Liver (tissue), 9 donors: ENCODE results near the gene MYRFL. TPM values are rescaled to one million over a fixed set of nuclear protein-coding genes. Genes with fewer than 3 reads are reported as not detected.

Source experiments
- DNase-seq: peaks from one replicate; pipeline ENCODE4 v3.0.0-alpha.2; 2017; ENCODE audit warnings: low spot score
- H3K27ac ChIP-seq, 2 donors: one replicate each; pipeline ENCODE4 v1.7.0; 2013; ENCODE audit warnings: inconsistent platforms in 2 of 2, low read length in 2 of 2, control low read depth in 1 of 2, low read depth in 1 of 2, mild to moderate bottlenecking in 1 of 2
- H3K27me3 ChIP-seq, 4 donors: one replicate each; pipeline versions ENCODE4 v1.6.1 to v1.7.0; 2013; ENCODE audit warnings: low read length in 3 of 4, inconsistent platforms in 1 of 4, mild to moderate bottlenecking in 1 of 4, moderate library complexity in 1 of 4; ENCODE audit not compliant: control insufficient read depth in 4 of 4, insufficient read depth in 4 of 4
- H3K36me3 ChIP-seq, 4 donors: one replicate each; pipeline versions ENCODE4 v1.6.1 to v1.7.0; 2013; ENCODE audit warnings: low read length in 3 of 4, mild to moderate bottlenecking in 3 of 4, low read depth in 1 of 4, moderate library complexity in 1 of 4; ENCODE audit not compliant: control insufficient read depth in 4 of 4, insufficient read depth in 3 of 4
- H3K4me1 ChIP-seq, 4 donors: one replicate each; pipeline versions ENCODE4 v1.6.1 to v1.7.0; 2013; ENCODE audit warnings: low read length in 3 of 4, mild to moderate bottlenecking in 3 of 4, moderate library complexity in 1 of 4; ENCODE audit not compliant: control insufficient read depth in 4 of 4, insufficient read depth in 4 of 4
- H3K4me3 ChIP-seq, 3 donors: one replicate each; pipeline versions ENCODE4 v1.6.1 to v1.7.0; 2013; ENCODE audit warnings: low read length in 3 of 3, control low read depth in 1 of 3, low read depth in 1 of 3, mild to moderate bottlenecking in 1 of 3
- H3K9ac ChIP-seq, 2 donors: one replicate each; pipeline ENCODE4 v1.7.0; 2013; ENCODE audit warnings: low read length in 2 of 2, mild to moderate bottlenecking in 2 of 2, moderate library complexity in 2 of 2, control low read depth in 1 of 2, low read depth in 1 of 2
- H3K9me3 ChIP-seq, 4 donors: one replicate each; pipeline versions ENCODE4 v1.6.1 to v1.7.0; 2013; ENCODE audit warnings: low read length in 3 of 4; ENCODE audit not compliant: control insufficient read depth in 4 of 4
- EGR1 ChIP-seq, 2 donors: IDR thresholded peaks; 2 replicates each; pipeline ENCODE4 v1.6.1; 2016 to 2018; ENCODE audit warnings: antibody characterized with exemption in 2 of 2, low read depth in 2 of 2
- FOXA1 ChIP-seq: IDR thresholded peaks from 2 replicates; pipeline ENCODE4 v1.6.1; 2016; ENCODE audit warnings: antibody characterized with exemption
- FOXA2 ChIP-seq: IDR thresholded peaks from 2 replicates; pipeline ENCODE4 v1.6.1; 2016; ENCODE audit warnings: antibody characterized with exemption
- GABPA ChIP-seq, 2 donors: IDR thresholded peaks in 1 of 2; conservative IDR thresholded peaks in 1 of 2; 2 replicates each; pipeline ENCODE4 v1.6.1; 2016; ENCODE audit warnings: antibody characterized with exemption in 2 of 2, mild to moderate bottlenecking in 1 of 2, moderate library complexity in 1 of 2
- HNF4A ChIP-seq, 2 donors: conservative IDR thresholded peaks; 2 replicates each; pipeline ENCODE4 v1.6.1; 2016; ENCODE audit warnings: antibody characterized with exemption in 2 of 2, mild to moderate bottlenecking in 2 of 2
- HNF4G ChIP-seq: IDR thresholded peaks from 2 replicates; pipeline ENCODE4 v1.6.1; 2016; ENCODE audit warnings: antibody characterized with exemption
- JUND ChIP-seq, 2 donors: IDR thresholded peaks; 2 replicates each; pipeline ENCODE4 v1.6.1; 2016; ENCODE audit warnings: antibody characterized with exemption in 2 of 2
- NR2F2 ChIP-seq: IDR thresholded peaks from 2 replicates; pipeline ENCODE4 v1.6.1; 2016; ENCODE audit warnings: antibody characterized with exemption
- RAD21 ChIP-seq, 2 donors: IDR thresholded peaks; 2 replicates each; pipeline ENCODE4 v1.6.1; 2016; ENCODE audit warnings: antibody characterized with exemption in 2 of 2, mild to moderate bottlenecking in 2 of 2
- RXRA ChIP-seq, 2 donors: IDR thresholded peaks; 2 replicates each; pipeline ENCODE4 v1.6.1; 2017 to 2018; ENCODE audit warnings: antibody characterized with exemption in 2 of 2, mild to moderate bottlenecking in 1 of 2
- SP1 ChIP-seq: IDR thresholded peaks from 2 replicates; pipeline ENCODE4 v1.6.1; 2018; ENCODE audit warnings: antibody characterized with exemption, mild to moderate bottlenecking
- TAF1 ChIP-seq: conservative IDR thresholded peaks from 2 replicates; pipeline ENCODE4 v1.6.1; 2016; ENCODE audit warnings: antibody characterized with exemption, mild to moderate bottlenecking
- YY1 ChIP-seq: IDR thresholded peaks from 2 replicates; pipeline ENCODE4 v1.6.1; 2016; ENCODE audit warnings: antibody characterized with exemption, mild to moderate bottlenecking
- WGBS: extraction: QIAGEN DNeasy Blood & Tissue Kit; methylation state at CpG from one replicate; pipeline ENCODE4 v1.1.7; 2013; 5-methylcytosine and 5-hydroxymethylcytosine counted together
- polyA plus RNA-seq, 2 donors: library from polyadenylated mRNA; stranded (reverse) in 1 of 2; unstranded in 1 of 2; fragments of 200-250 nt in 1 of 2; fragments of >200 nt in 1 of 2; fragmentation: Nextera tagmentation in 1 of 2; extraction: Ambion mirVana in 1 of 2; gene quantifications; one replicate each; pipeline versions ENCODE4 v1.2.1 to v1.2.3, GENCODE V29; 2013 to 2015
- total RNA-seq, 2 donors: library from RNA; depleted of rRNA; stranded (reverse); fragments of >200 nt; gene quantifications; one replicate each; pipeline ENCODE4 v1.2.3, GENCODE V29; 2014
- TF ChIP-seq, protein P1 (sequence below): IDR thresholded peaks from 2 replicates; pipeline ENCODE4 v1.6.1; 2016; ENCODE audit warnings: antibody characterized with exemption
- TF ChIP-seq, protein P2 (sequence below): fragments of 150-350 bp; IDR thresholded peaks from 2 replicates; pipeline ENCODE4 v1.5.1; 2017; ENCODE audit warnings: improper control_type of control experiment, low read depth, low read length; ENCODE audit not compliant: missing input control
- TF ChIP-seq, protein P3 (sequence below): IDR thresholded peaks from 2 replicates; pipeline ENCODE4 v1.6.1; 2016; ENCODE audit warnings: antibody characterized with exemption, mild to moderate bottlenecking
- TF ChIP-seq, protein P4 (sequence below): IDR thresholded peaks from 2 replicates; pipeline ENCODE4 v1.6.1; 2016; ENCODE audit warnings: antibody characterized with exemption
- TF ChIP-seq, protein P5 (sequence below): IDR thresholded peaks from 2 replicates; pipeline ENCODE4 v1.6.1; 2016; ENCODE audit warnings: antibody characterized with exemption
- donor health status: healthy.
- donor health status: healthy.
- donor health status: healthy.
- donor health status: healthy.
- donor health status: healthy.

Gene MYRFL
- total and polyA plus RNA-seq, 4 donors, result under 0.01 to 0.19 (median 0.10) TPM

DNA sequence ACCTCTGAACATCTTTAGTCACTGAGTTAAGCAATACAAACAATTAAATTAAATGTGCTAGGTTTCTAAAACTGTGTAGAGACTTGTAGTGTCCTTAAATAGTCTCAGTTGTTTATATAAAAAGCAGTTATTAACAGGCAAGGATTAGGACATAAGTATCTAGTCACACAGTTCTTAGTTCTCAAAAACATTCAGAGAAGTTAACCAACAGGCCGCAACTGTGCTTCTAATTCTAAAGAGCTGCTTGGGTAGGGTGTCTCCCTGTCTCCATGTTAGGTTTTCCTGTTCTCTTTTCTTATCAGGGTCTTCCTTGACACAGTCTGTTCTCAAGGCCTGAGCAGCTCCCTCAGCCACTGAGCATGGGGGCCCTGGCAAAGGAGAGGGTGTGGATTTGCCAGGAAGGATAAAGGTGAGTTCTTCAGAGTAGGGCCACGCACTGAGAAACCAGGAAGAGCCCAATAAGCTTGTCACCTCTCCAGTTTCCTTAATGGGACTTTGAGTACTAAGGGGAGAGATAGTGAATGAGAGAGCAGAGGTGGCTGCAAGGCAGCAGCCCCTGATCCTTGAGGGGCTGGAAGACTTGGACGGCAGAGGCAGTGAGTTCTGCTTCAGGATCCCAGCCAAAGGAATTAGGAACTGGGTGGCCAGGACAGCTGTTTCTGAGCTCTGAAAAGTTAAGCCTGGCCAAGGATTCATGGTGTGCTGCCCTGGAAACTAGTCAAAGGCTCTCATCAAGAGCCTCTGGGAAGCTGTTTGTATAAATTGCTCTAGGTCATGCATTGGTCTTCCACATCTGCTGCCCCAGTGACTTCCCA, 177.3 kb downstream of the MYRFL start:
- Histone ChIP-seq H3K27ac (no peak overlapping the region), H3K27me3 (no peaks in the 10 kb centered on the region), H3K4me3 (no peak overlapping the region), H3K36me3 (no peaks in the 10 kb centered on the region), H3K9ac (no peak overlapping the region), H3K9me3 (no peaks in the 10 kb centered on the region), H3K4me1 (no peaks in the 10 kb centered on the region)
- no peak for TF ChIP-seq RXRA (IDR thresholded peaks at IDR 0.05)
- no peak for TF ChIP-seq EGR1 (IDR thresholded peaks at IDR 0.05; ENCODE audit: low read depth in 2 of 2)
- TF ChIP-seq JUND (IDR thresholded peaks at IDR 0.05), result no peak
- no peak for TF ChIP-seq GABPA (IDR thresholded peaks at IDR 0.05 in 1 of 2, conservative IDR thresholded peaks at IDR 0.05 in 1 of 2)
- TF ChIP-seq, protein P1, sequence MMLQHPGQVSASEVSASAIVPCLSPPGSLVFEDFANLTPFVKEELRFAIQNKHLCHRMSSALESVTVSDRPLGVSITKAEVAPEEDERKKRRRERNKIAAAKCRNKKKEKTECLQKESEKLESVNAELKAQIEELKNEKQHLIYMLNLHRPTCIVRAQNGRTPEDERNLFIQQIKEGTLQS, result no peak
- no peak for TF ChIP-seq FOXA2
- TF ChIP-seq TAF1, result no peak
- no peak for TF ChIP-seq FOXA1
- WGBS, result 82% methylated on average over 3 of the region's 3 CpGs
- DNase-seq, result no peak

DNA sequence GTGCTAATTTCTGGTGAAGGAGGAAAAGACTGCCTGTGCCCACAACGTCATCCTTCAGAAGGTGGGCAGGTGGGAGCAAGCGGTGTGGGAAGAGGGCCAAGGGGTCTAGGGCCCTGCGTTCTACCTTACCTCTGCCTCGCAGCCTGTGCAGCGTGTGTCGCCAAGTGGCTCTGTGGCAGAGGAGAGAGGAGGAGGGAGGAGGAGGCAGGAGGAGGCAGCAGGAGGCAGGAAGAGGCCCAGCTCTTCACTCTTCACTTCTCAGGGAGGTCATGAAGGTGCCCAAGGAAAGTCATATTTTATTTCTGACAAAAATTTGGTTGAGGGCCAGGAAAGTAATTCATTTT, 177.9 kb downstream of the MYRFL start:
- H3K36me3 ChIP-seq, result no peaks in the 10 kb centered on the region
- 78% methylated on average over 6 of the region's 6 CpGs for WGBS
- H3K9ac ChIP-seq, result no peak overlapping the region
- H3K27ac ChIP-seq, result no peak overlapping the region
- no peaks in the 10 kb centered on the region for H3K27me3 ChIP-seq
- H3K4me3 ChIP-seq, result no peak overlapping the region
- H3K9me3 ChIP-seq, result no peaks in the 10 kb centered on the region
- no peak for TF ChIP-seq HNF4A (conservative IDR thresholded peaks at IDR 0.05)
- no peak for TF ChIP-seq TAF1
- TF ChIP-seq, protein P2, sequence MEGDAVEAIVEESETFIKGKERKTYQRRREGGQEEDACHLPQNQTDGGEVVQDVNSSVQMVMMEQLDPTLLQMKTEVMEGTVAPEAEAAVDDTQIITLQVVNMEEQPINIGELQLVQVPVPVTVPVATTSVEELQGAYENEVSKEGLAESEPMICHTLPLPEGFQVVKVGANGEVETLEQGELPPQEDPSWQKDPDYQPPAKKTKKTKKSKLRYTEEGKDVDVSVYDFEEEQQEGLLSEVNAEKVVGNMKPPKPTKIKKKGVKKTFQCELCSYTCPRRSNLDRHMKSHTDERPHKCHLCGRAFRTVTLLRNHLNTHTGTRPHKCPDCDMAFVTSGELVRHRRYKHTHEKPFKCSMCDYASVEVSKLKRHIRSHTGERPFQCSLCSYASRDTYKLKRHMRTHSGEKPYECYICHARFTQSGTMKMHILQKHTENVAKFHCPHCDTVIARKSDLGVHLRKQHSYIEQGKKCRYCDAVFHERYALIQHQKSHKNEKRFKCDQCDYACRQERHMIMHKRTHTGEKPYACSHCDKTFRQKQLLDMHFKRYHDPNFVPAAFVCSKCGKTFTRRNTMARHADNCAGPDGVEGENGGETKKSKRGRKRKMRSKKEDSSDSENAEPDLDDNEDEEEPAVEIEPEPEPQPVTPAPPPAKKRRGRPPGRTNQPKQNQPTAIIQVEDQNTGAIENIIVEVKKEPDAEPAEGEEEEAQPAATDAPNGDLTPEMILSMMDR, result no peak
- no peak for TF ChIP-seq RAD21 (IDR thresholded peaks at IDR 0.05)
- no peak for TF ChIP-seq NR2F2
- TF ChIP-seq YY1, result no peak
- TF ChIP-seq, protein P3, sequence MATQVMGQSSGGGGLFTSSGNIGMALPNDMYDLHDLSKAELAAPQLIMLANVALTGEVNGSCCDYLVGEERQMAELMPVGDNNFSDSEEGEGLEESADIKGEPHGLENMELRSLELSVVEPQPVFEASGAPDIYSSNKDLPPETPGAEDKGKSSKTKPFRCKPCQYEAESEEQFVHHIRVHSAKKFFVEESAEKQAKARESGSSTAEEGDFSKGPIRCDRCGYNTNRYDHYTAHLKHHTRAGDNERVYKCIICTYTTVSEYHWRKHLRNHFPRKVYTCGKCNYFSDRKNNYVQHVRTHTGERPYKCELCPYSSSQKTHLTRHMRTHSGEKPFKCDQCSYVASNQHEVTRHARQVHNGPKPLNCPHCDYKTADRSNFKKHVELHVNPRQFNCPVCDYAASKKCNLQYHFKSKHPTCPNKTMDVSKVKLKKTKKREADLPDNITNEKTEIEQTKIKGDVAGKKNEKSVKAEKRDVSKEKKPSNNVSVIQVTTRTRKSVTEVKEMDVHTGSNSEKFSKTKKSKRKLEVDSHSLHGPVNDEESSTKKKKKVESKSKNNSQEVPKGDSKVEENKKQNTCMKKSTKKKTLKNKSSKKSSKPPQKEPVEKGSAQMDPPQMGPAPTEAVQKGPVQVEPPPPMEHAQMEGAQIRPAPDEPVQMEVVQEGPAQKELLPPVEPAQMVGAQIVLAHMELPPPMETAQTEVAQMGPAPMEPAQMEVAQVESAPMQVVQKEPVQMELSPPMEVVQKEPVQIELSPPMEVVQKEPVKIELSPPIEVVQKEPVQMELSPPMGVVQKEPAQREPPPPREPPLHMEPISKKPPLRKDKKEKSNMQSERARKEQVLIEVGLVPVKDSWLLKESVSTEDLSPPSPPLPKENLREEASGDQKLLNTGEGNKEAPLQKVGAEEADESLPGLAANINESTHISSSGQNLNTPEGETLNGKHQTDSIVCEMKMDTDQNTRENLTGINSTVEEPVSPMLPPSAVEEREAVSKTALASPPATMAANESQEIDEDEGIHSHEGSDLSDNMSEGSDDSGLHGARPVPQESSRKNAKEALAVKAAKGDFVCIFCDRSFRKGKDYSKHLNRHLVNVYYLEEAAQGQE, result no peak
- TF ChIP-seq, protein P4, sequence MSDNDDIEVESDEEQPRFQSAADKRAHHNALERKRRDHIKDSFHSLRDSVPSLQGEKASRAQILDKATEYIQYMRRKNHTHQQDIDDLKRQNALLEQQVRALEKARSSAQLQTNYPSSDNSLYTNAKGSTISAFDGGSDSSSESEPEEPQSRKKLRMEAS, result no peak
- no peak for TF ChIP-seq FOXA1
- TF ChIP-seq EGR1 (IDR thresholded peaks at IDR 0.05; ENCODE audit: low read depth in 2 of 2), result no peak
- TF ChIP-seq RXRA (IDR thresholded peaks at IDR 0.05), result no peak
- no peak for TF ChIP-seq FOXA2
- no peak for TF ChIP-seq SP1
- TF ChIP-seq, protein P5, sequence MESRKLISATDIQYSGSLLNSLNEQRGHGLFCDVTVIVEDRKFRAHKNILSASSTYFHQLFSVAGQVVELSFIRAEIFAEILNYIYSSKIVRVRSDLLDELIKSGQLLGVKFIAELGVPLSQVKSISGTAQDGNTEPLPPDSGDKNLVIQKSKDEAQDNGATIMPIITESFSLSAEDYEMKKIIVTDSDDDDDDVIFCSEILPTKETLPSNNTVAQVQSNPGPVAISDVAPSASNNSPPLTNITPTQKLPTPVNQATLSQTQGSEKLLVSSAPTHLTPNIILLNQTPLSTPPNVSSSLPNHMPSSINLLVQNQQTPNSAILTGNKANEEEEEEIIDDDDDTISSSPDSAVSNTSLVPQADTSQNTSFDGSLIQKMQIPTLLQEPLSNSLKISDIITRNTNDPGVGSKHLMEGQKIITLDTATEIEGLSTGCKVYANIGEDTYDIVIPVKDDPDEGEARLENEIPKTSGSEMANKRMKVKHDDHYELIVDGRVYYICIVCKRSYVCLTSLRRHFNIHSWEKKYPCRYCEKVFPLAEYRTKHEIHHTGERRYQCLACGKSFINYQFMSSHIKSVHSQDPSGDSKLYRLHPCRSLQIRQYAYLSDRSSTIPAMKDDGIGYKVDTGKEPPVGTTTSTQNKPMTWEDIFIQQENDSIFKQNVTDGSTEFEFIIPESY, result no peak
- TF ChIP-seq JUND (IDR thresholded peaks at IDR 0.05), result no peak
- TF ChIP-seq, protein P1, result no peak
- TF ChIP-seq HNF4G, result no peak
- no peak for TF ChIP-seq GABPA (IDR thresholded peaks at IDR 0.05 in 1 of 2, conservative IDR thresholded peaks at IDR 0.05 in 1 of 2)
- H3K4me1 ChIP-seq, result no peaks in the 10 kb centered on the region
- no peak for DNase-seq
